GM12878 (cell line): ENCODE measurements around the gene CC2D1B. TPM values are rescaled to one million over a fixed set of nuclear protein-coding genes. Genes with fewer than 3 reads are reported as not detected.

ENCODE experiments used
- ATAC-seq: fragments of 200-7000 bp; cut with Tn5 transposase; 3 replicates; pipeline ENCODE4 v1.9.1; 2020; ENCODE audit warnings: mild to moderate bottlenecking, moderate library complexity
- BruUV-seq: library from RNA; stranded (reverse); fragments of 400-500 nt; replicated peaks from 2 replicates; lab custom pipeline; 2021; lab: Mats Ljungman, UMichigan
- CTCF ChIA-PET: fragments of 300-600 bp; sonication (Branson Sonifier 250); formaldehyde crosslinking; extraction: SDS; loops from one replicate; lab custom pipeline; 2021; ENCODE audit warnings: inconsistent platforms; lab: Yijun Ruan, JAX
- POLR2A ChIA-PET: fragments of 350-600 bp; formaldehyde crosslinking; extraction: SDS; loops from one replicate; lab custom pipeline; 2021; ENCODE audit warnings: inconsistent platforms; lab: Charles Lee
- RAD21 ChIA-PET: fragments of 300-600 bp; sonication (Branson Sonifier 250); formaldehyde crosslinking; loops from one replicate; lab custom pipeline; 2023; ENCODE audit warnings: antibody characterized with exemption; ENCODE audit not compliant: unreplicated experiment; lab: Charles Lee
- SMC1A ChIA-PET: fragments of 300-600 bp; sonication (Branson Sonifier 250); formaldehyde crosslinking; loops from one replicate; lab custom pipeline; 2023; ENCODE audit not compliant: unreplicated experiment, uncharacterized antibody; lab: Charles Lee
- DNase-seq: peaks from one replicate; pipeline ENCODE4 v3.0.0-alpha.2; 2011; ENCODE audit warnings: low read depth, low spot score
- FAIRE-seq: peaks from 3 replicates; lab custom pipeline; 2011; peaks lifted over from hg19 to GRCh38; lab: Jason Lieb, UNC
- H2AFZ ChIP-seq: 2 replicates; pipeline ENCODE4 v1.6.0; 2011; ENCODE audit warnings: low read depth, low read length, control low read depth; ENCODE audit not compliant: control insufficient read depth
- H3K27ac ChIP-seq: 2 replicates; pipeline ENCODE4 v1.5.1; 2011; ENCODE audit warnings: control low read depth; ENCODE audit not compliant: control insufficient read depth, insufficient read depth
- H3K27me3 ChIP-seq, 2 experiments: replicated peaks in 1 of 2; 2 replicates each; pipeline versions ENCODE4 v1.6.0 to v1.6.1; 2011; ENCODE audit warnings: low read length in 1 of 2; ENCODE audit not compliant: control insufficient read depth in 2 of 2, insufficient read depth in 2 of 2
- H3K36me3 ChIP-seq, 2 experiments: 2 replicates each; pipeline ENCODE4 v1.5.1; 2011; ENCODE audit warnings: low read length in 1 of 2; ENCODE audit not compliant: control insufficient read depth in 2 of 2, insufficient read depth in 2 of 2
- H3K4me1 ChIP-seq: 2 replicates; pipeline ENCODE4 v1.6.1; 2011; ENCODE audit warnings: mild to moderate bottlenecking, low read length, moderate library complexity, mixed read lengths; ENCODE audit not compliant: control insufficient read depth, insufficient read depth
- H3K4me2 ChIP-seq: 2 replicates; pipeline ENCODE4 v1.6.0; 2011; ENCODE audit warnings: control low read depth; ENCODE audit not compliant: control insufficient read depth, insufficient read depth
- H3K4me3 ChIP-seq: fragments of 200-600 bp; sonication (generic); 2 replicates; pipeline ENCODE4 v1.5.1; 2016
- H3K79me2 ChIP-seq: 2 replicates; pipeline ENCODE4 v1.6.0; 2011; ENCODE audit warnings: low read length; ENCODE audit not compliant: control insufficient read depth, insufficient read depth
- H3K9ac ChIP-seq: 2 replicates; pipeline ENCODE4 v1.8.0; 2011; ENCODE audit warnings: low read length, control low read depth, mixed read lengths; ENCODE audit not compliant: control insufficient read depth, insufficient read depth
- H3K9me3 ChIP-seq: replicated peaks from 3 replicates; pipeline ENCODE4 v1.5.1; 2011; ENCODE audit warnings: mild to moderate bottlenecking, low read length; ENCODE audit not compliant: control insufficient read depth, insufficient read depth
- H4K20me1 ChIP-seq: 2 replicates; pipeline ENCODE4 v1.6.0; 2011; ENCODE audit not compliant: control insufficient read depth, insufficient read depth
- CBX3 ChIP-seq: fragments of 200-600 bp; sonication (generic); IDR thresholded peaks from 2 replicates; pipeline ENCODE4 v1.6.1; 2016; ENCODE audit warnings: low read depth, borderline replicate concordance
- CBX5 ChIP-seq: sonication (generic); IDR thresholded peaks from 2 replicates; pipeline ENCODE4 v1.6.1; 2016; ENCODE audit warnings: low read depth, moderate library complexity, mild to moderate bottlenecking, inconsistent platforms
- CEBPB ChIP-seq, 2 experiments: fragments of 150-350 bp in 1 of 2; IDR thresholded peaks; 2 replicates each; pipeline ENCODE4 v1.6.1; 2012 to 2014; ENCODE audit warnings: low read depth in 2 of 2, low read length in 2 of 2, borderline replicate concordance in 1 of 2, inconsistent platforms in 1 of 2
- CUX1 ChIP-seq: IDR thresholded peaks from 2 replicates; pipeline ENCODE4 v1.6.1; 2012; ENCODE audit warnings: improper control_type of control experiment, low read depth, low read length; ENCODE audit not compliant: insufficient replicate concordance
- EP300 ChIP-seq, 2 experiments: fragments of 150-350 bp in 1 of 2; IDR thresholded peaks; 2 replicates each; pipeline ENCODE4 v1.6.1; 2011 to 2012; ENCODE audit warnings: low read depth in 2 of 2, low read length in 2 of 2, borderline replicate concordance in 1 of 2, improper control_type of control experiment in 1 of 2, inconsistent platforms in 1 of 2; ENCODE audit not compliant: control insufficient read depth in 1 of 2
- GATAD2B ChIP-seq: fragments of 450-650 bp; conservative IDR thresholded peaks from 2 replicates; pipeline ENCODE4 v1.6.1; 2017; ENCODE audit warnings: low read depth, mild to moderate bottlenecking, moderate library complexity
- IRF4 ChIP-seq: IDR thresholded peaks from 2 replicates; pipeline ENCODE4 v1.6.1; 2011; ENCODE audit warnings: low read depth, low read length
- JUND ChIP-seq: IDR thresholded peaks from 2 replicates; pipeline ENCODE4 v1.6.1; 2012; ENCODE audit warnings: low read depth, mild to moderate bottlenecking, low read length, improper control_type of control experiment, moderate library complexity
- MEF2A ChIP-seq: IDR thresholded peaks from 2 replicates; pipeline ENCODE4 v1.6.1; 2011; ENCODE audit warnings: low read depth, mild to moderate bottlenecking, low read length, moderate library complexity; ENCODE audit not compliant: insufficient read depth
- MLLT1 ChIP-seq: fragments of 450-650 bp; IDR thresholded peaks from 2 replicates; pipeline ENCODE4 v1.6.1; 2016; ENCODE audit warnings: mild to moderate bottlenecking
- NFYA ChIP-seq: IDR thresholded peaks from 2 replicates; pipeline ENCODE4 v1.6.1; 2011; ENCODE audit warnings: low read depth, mild to moderate bottlenecking, low read length, improper control_type of control experiment, borderline replicate concordance
- RAD21 ChIP-seq: IDR thresholded peaks from 2 replicates; pipeline ENCODE4 v1.6.1; 2011; ENCODE audit warnings: mild to moderate bottlenecking, low read depth, low read length, moderate library complexity; ENCODE audit not compliant: insufficient read depth
- RELA ChIP-seq: fragments of 450-650 bp; IDR thresholded peaks from 2 replicates; pipeline ENCODE4 v1.8.0; 2014; ENCODE audit warnings: borderline replicate concordance; ENCODE audit not compliant: partially characterized antibody
- SP1 ChIP-seq: IDR thresholded peaks from one replicate; pipeline ENCODE4 v1.6.1; 2011; ENCODE audit warnings: low read depth, low read length
- WRNIP1 ChIP-seq: IDR thresholded peaks from 2 replicates; pipeline ENCODE4 v1.6.1; 2011; ENCODE audit warnings: low read depth, low read length, improper control_type of control experiment, borderline replicate concordance
- ZNF24 ChIP-seq: fragments of 450-650 bp; IDR thresholded peaks from 2 replicates; pipeline ENCODE4 v1.6.1; 2017; ENCODE audit warnings: antibody characterized with exemption, mild to moderate bottlenecking
- ZNF622 ChIP-seq: fragments of 450-650 bp; IDR thresholded peaks from 2 replicates; pipeline ENCODE4 v1.6.1; 2017; ENCODE audit warnings: mild to moderate bottlenecking, inconsistent platforms
- WGBS: methylation state at CpG from one replicate; pipeline ENCODE4 v1.1.6; 2016; ENCODE audit warnings: low lambda C conversion rate; ENCODE audit not compliant: insufficient replicate concordance, insufficient coverage; ENCODE audit errors: missing lambda C conversion rate; 5-methylcytosine and 5-hydroxymethylcytosine counted together
- in situ Hi-C: fragments of 300-500 bp; cut with MboI; formaldehyde crosslinking; loops from 9 replicates; pipeline ENCODE4 v1.14.3; 2018; ENCODE audit warnings: mixed read lengths
- intact Hi-C: fragments of 100-400 bp; cut with micrococcal nuclease; formaldehyde crosslinking; loops from one replicate; pipeline ENCODE4 v1.14.2; 2022; ENCODE audit not compliant: unreplicated experiment
- polyA plus RNA-seq, 11 experiments: library from polyadenylated mRNA; depleted of rRNA in 4 of 11; unstranded in 6 of 11; stranded (reverse) in 5 of 11; fragments of >200 nt; fragmentation: Nextera tagmentation in 4 of 11; fragmentation: Illumina TruSeq in 1 of 11; extraction: Ambion mirVana in 4 of 11; extraction: Trizol in 1 of 11; gene quantifications; 1 replicate in 1 of 11; 2 replicates in 10 of 11; pipeline versions ENCODE4 v1.2.1 to v1.2.3, GENCODE V29; 2011 to 2016; ENCODE audit warnings: inconsistent platforms in 2 of 11, missing spikeins in 2 of 11, low read depth in 1 of 11
- total RNA-seq, 4 experiments: library from RNA; depleted of rRNA in 3 of 4; stranded (reverse); fragments of >200 nt in 3 of 4; fragmentation: Illumina TruSeq in 1 of 4; extraction: Trizol in 1 of 4; gene quantifications; 2 replicates each; pipeline versions ENCODE4 v1.2.1 to v1.2.3, GENCODE V29; 2013 to 2021

Gene CC2D1B
- total and polyA plus RNA-seq, 10 of the 15 experiments (the other 5 are each of a cell fraction or from before 2014, with no cell fraction given): 0.90 to 29.4 (median 14.5) TPM

DNA sequence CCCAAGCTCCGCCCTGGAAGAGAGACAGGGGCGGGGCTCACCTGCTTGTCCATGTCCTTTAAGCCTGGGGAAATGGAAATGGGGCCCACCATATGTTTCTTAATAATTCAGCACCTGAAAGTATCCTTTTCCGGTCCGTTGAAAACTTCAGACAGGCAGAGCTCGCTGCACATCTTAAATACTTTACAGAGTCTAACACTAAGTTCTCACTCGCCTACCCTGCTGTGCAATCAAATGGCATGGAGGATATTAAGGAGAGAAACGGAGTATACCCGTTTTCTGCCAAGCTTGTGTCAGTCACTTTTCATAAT is 467 bp upstream of the CC2D1B start:
- Histone ChIP-seq H3K4me2 (peak overlapping the region; percentile 66), H2AFZ (peak overlapping the region; percentile 57), H3K4me3 (peak overlapping the region; percentile 43; the same call in 1 of the 2 replicates), H3K36me3 (peaks cover 0 to 3% of the 10 kb centered on the region in 2 experiments; a peak in 2 of 4 replicates), H3K9me3 (no peaks in the 10 kb centered on the region), H3K4me1 (peaks cover 4% of the 10 kb centered on the region), H4K20me1 (no peaks in the 10 kb centered on the region), H3K9ac (no peak overlapping the region), H3K27me3 (no peaks in the 10 kb centered on the region), H3K79me2 (peaks cover 21% of the 10 kb centered on the region), H3K27ac (no peak overlapping the region)
- intact Hi-C loops (loop anchor here (1.0 to 10.0 kb wide), 3 partner anchors 37 to 318 kb away; partner anchors contain the start of gene ZFYVE9), in situ Hi-C loops (no loop called here)
- ATAC-seq (no peak), DNase-seq (no peak), FAIRE-seq (no peak)
- ChIA-PET RAD21 (interaction anchor here (0.7 to 2.1 kb wide), 3 partner anchors 37 to 266 kb away, joined by 3 to 12 read pairs (median 3); partner anchors contain the start of genes ORC1 and PRPF38A), SMC1A (interaction anchor here (1.0 kb wide), 1 partner anchor 39 kb away, joined by 4 read pairs; the partner anchor contains the start of genes ORC1 and PRPF38A), CTCF (no interaction called here), POLR2A (interaction anchor here (0.6 to 1.4 kb wide), 7 partner anchors 8 to 330 kb away, joined by 3 to 7 read pairs (median 4); partner anchors contain the start of genes ORC1 and PRPF38A)
- no TSS peak for BruUV-seq
- 26% methylated on average over 8 of the region's 8 CpGs for WGBS
- no peak for TF ChIP-seq CEBPB (IDR thresholded peaks at IDR 0.05; ENCODE audit: borderline replicate concordance in 1 of 2, low read depth in 2 of 2, low read length in 2 of 2)
- TF ChIP-seq CBX3: no peak
- no peak for TF ChIP-seq NFYA
- no peak for TF ChIP-seq CBX5
- TF ChIP-seq MEF2A: no peak
- TF ChIP-seq MLLT1: 0 out of 2 replicates have a peak, but pooled peaks have one; percentile 17
- TF ChIP-seq ZNF24: no peak
- no peak for TF ChIP-seq RAD21
- no peak for TF ChIP-seq IRF4
- TF ChIP-seq SP1: peak; percentile 1
- TF ChIP-seq ZNF622: no peak
- TF ChIP-seq CUX1: no peak
- no peak for TF ChIP-seq RELA
- no peak for TF ChIP-seq JUND
- no peak for TF ChIP-seq GATAD2B
- no peak for TF ChIP-seq WRNIP1
- TF ChIP-seq EP300 (IDR thresholded peaks at IDR 0.05; ENCODE audit: borderline replicate concordance in 1 of 2, control insufficient read depth in 1 of 2, low read depth in 2 of 2, low read length in 2 of 2): no peak
